Bronchial epithelial cell (primary cell): Measurements from ENCODE around the gene TPM2. TPM values are rescaled to one million over a fixed set of nuclear protein-coding genes. Genes with fewer than 3 reads are reported as not detected.

Experiments used
- DNase-seq: peaks from one replicate; pipeline ENCODE4 v3.0.0-alpha.2; 2010; ENCODE audit warnings: low read depth
- FAIRE-seq: peaks from 2 replicates; lab custom pipeline; 2011; peaks lifted over from hg19 to GRCh38; lab: Jason Lieb, UNC
- H3K27me3 ChIP-seq: 2 replicates; pipeline ENCODE4 v1.5.1; 2011; ENCODE audit warnings: low read length; ENCODE audit not compliant: control insufficient read depth, insufficient read depth
- H3K36me3 ChIP-seq: 2 replicates; pipeline ENCODE4 v1.5.1; 2011; ENCODE audit warnings: low read length; ENCODE audit not compliant: control insufficient read depth, insufficient read depth
- H3K4me3 ChIP-seq: 2 replicates; pipeline ENCODE4 v1.5.1; 2011; ENCODE audit warnings: mild to moderate bottlenecking, low read depth, low read length, control low read depth
- CTCF ChIP-seq: IDR thresholded peaks from 2 replicates; pipeline ENCODE4 v1.5.1; 2011; ENCODE audit warnings: mild to moderate bottlenecking, moderate library complexity, low read length, control low read depth, inconsistent platforms; ENCODE audit not compliant: insufficient read depth, severe bottlenecking
- total RNA-seq: library from RNA; depleted of rRNA; stranded (reverse); fragments of >200 nt; gene quantifications from 2 replicates; pipeline ENCODE4 v1.2.1, GENCODE V29; 2014

Gene TPM2
- total RNA-seq, 1 donor from 2014 or later, result 57.7 TPM

DNA sequence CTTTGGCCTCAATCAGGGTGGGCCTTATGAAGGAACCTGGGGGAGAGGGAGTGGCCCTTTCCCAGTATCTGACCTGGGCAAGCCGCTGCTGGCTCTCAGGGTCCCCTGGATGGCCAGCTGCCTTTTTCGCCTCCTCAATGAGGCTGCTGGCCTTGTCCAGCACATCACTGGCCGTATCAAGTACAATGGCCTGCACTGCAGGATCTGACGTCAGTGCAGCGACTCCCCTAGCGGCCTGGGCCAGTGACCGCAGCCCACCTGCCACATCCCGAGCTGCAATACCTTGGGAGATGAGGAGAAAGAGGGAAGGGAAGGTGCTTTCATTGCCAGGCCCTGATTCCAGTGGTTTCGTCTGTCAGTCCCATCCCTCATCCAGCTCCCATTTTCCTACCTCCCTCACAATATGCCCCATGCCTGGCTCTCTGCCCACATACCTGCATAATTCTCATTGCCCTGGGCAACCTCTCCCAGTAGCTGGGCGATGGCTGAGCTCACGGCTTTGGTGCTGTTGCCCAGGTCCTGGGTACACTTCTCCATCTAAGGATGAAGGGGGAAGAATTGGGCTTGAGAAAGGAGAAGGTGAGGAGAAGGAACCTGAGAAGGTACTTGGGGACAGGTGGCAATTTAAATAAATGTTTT lies 23.2 kb upstream of the TPM2 start:
- Histone ChIP-seq H3K27me3 (no peaks in the 10 kb centered on the region), H3K4me3 (no peak overlapping the region), H3K36me3 (peaks cover 56% of the 10 kb centered on the region)
- no peak for TF ChIP-seq CTCF
- DNase-seq (no peak), FAIRE-seq (no peak)

DNA sequence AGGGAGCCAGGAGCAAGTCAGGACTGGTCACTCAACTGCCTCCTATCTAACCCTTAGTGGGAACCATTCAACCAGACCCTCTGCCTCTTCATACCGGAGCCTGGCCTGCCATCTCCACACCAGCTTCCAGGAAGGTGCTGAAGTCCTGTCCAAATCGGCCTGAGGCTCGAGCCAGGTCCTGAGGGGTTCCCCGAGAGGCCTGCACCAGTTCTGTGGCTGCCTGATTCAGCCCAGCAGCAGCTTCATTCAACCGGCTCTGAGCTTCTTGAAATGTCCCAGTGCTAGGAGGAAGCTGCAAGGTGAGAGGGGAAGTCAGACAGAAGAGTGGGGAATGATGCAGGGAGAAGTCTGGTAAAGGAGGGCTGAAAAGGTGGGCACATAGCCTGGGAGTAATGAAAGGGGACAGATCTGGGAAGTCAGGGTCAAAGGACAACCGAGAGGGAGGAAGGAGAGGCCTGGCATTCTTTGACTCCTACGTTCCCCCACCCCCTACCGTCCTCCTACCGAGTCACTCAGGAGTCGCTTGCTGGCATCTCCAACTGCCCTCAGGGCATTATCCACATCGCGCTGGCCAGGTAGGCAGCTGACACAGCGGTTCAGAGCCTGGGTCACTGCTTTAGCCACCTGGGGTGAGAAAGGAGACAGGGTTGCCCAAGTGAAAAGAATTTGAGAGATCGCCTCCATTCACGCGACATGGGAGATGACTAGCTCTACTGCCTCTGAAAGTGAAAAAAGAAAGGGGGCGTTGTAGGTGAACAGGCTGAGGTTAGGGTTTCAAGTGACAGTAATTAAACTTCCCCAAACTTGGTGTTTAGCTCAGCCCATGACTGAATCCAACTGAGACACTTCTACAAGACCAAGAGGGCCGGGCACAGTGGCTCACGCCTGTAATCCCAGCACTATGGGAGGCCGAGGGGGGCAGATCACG lies 22.0 kb upstream of the TPM2 start:
- DNase-seq (no peak), FAIRE-seq (no peak)
- TF ChIP-seq CTCF, result no peak
- Histone ChIP-seq H3K27me3 (no peaks in the 10 kb centered on the region), H3K4me3 (no peak overlapping the region), H3K36me3 (peaks cover 59% of the 10 kb centered on the region)

GRCh38 chr9:35710818-35711500 lies 21.2 kb upstream of the TPM2 start:
- no peak for TF ChIP-seq CTCF
- DNase-seq, result no peak
- Histone ChIP-seq H3K4me3 (no peak overlapping the region), H3K36me3 (peaks cover 62% of the 10 kb centered on the region), H3K27me3 (no peaks in the 10 kb centered on the region)
- FAIRE-seq, result peak; percentile 62

GRCh38 chr9:35708146-35708545 lies 18.4 kb upstream of the TPM2 start:
- DNase-seq (no peak), FAIRE-seq (peak; percentile 91)
- Histone ChIP-seq H3K4me3 (no peak overlapping the region), H3K36me3 (peaks cover 67% of the 10 kb centered on the region), H3K27me3 (no peaks in the 10 kb centered on the region)
- no peak for TF ChIP-seq CTCF

DNA sequence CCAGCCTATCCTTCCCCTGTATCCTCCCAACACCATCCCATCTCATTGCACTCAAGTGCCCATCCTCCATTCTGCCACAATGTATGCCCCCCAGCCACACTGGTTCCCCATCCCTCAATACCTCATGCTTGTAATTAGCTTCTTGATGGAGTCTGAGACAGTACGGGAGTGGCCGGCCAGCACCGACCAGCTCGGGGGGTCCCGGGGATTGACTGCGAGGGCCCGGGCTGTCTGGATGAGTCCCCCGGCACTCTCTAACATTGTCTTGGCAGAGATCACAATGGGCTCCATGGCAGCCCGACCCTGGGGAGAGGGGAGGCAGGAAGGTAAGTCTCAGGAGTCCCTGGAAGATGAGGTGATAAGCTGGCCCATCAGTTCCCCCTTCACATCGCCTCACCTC lies 17.2 kb upstream of the TPM2 start:
- H3K27me3 ChIP-seq, result no peaks in the 10 kb centered on the region
- DNase-seq, result no peak
- H3K4me3 ChIP-seq, result no peak overlapping the region
- TF ChIP-seq CTCF, result no peak
- no peak for FAIRE-seq
- peaks cover 64% of the 10 kb centered on the region for H3K36me3 ChIP-seq
